GM19395 (cell line): ENCODE results near the gene KLK11.
"Not testable (repeated sequence)": the region's sequence is repeated elsewhere in the genome, so short reads cannot be mapped to it uniquely, and the experiment has no call there.

Source experiments
- ATAC-seq: cut with Tn5 transposase; IDR thresholded peaks from one replicate; pipeline ENCODE4 v1.9.1; 2021; ENCODE audit warnings: mild to moderate bottlenecking, moderate library complexity; ENCODE audit not compliant: unreplicated experiment

KLK11 gene

DNA sequence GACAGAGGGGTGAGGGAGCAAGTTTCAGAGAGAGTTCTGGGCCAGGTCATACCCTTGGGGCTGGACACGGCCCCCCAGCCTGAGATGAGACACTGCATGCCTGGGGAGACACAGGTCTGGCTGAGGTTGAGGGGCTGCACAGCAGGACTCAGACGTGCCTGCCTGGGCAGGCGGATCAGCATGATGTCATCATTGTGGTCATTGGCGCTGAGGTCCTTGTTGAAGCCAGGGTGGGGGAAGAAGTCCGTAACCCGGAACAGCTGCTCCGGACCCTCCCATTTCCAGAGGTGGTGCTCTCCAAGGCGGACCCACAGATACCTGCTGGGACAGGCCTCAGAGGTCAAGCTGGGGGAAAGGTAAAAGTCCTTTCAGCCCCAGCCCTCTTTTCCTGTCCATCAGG, 20.0 kb downstream of the KLK11 start:
- ATAC-seq = no peak

GRCh38 chr19:51005248-51005647, 21.2 kb downstream of the KLK11 start:
- no peak for ATAC-seq

DNA sequence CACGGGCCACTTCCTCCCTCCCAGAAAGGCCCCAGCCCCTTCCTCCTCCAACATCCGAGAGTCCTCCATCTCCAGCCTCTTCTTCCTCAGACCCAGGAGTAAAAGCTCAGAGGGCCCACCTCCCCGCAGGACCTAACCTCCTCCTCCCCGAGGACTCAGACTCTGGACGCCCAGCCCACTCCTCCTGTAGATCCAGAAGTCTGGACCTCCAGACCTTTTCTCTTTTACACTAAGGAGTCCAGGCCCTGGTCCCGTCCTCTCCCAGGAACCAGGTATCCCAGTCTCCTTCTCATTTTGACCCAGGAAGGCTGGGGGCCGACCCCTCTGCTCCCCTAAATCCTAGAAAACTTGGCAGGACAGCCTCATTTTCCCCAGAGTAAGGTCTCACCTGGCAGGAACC, 23.1 kb downstream of the KLK11 start:
- no peak for ATAC-seq

DNA sequence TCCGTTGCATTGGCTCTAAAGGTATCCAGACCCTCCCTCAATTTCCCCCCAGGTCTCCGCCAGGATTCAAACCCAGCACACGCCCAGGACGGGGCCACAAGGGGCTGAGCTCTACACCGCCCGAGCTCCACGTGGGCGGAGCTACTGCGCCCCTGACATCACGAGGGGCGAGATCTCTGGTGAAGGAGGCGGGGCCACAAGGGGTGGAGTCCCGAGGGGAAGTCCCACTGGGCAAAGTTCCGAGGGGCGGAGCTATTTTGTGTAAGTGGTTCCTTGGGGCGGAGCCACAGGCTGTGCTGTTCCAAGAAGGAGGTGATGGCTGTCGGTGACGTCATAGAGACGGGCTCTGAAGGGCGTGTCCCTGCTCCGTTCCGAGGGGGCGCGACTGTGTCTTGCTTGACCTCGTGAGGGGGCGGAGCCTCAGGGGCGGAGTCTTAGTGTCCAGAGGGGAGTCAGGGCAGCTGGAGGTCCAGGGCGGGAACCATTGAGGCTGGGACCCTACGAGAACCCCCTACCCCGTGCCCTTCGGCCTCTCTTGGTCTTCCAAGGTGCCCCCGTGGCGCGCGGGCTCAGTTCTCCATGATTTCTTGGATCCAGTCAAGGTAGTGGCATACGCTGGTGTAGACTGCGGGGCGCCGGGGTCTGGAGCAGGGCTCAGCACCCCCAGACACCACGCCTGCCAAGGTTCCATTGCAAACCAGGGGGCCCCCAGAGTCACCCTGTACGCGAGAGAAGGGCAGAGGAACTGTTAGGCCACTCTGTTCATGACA, 23.7 kb downstream of the KLK11 start:
- no peak for ATAC-seq

GRCh38 chr19:51002089-51002532, 24.3 kb downstream of the KLK11 start:
- ATAC-seq = no peak

GRCh38 chr19:51001515-51001914, 24.9 kb downstream of the KLK11 start, which contains the start of gene KLK8:
TSS of gene KLK8 (minus strand) at chr19:51001604. CDS start at chr19:51001167, 437 bp downstream.
- ATAC-seq = no peak

DNA sequence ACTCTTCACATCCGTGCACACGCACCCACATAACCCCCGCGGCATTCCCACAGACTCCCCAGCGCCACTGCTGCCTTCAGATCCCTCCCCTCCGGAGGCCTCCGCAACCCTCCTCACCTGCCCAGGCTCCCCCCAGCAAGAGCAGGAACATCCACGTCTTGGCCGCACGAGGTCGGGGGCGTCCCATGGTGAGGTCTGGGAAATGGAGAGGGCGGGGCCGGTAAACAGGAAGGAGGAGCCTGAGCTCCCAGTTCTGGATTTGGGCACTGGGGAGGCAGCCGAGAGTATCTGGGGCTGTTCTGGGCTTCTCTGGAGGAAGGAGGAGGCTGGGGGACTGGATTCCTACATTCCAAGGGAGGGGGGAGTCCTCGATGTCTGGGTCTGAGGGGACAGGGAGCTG, 25.4 kb downstream of the KLK11 start:
- ATAC-seq = no peak

DNA sequence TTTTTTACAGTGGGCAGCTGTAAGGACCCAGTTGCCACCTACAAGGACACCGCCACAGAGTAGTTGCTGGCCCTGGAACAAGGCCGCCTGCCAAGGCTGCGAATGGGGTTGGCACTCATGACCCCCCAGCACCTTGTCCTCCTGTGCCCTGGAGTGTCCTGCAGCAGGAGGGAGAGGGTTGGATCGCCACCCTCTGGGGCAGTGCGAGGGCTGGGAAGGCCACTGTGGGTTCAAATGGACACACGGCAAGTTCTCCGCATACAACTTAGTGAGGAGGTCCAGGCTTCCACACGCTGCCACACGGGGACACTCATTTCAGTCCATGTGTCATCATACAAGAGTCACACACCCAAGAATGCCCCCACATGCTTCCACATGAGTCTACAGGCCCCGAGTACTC, 26.0 kb downstream of the KLK11 start:
- no peak for ATAC-seq

- no peak for ATAC-seq
Observed at GRCh38 chr19:50998686-50999085, 27.7 kb downstream of the KLK11 start.

DNA sequence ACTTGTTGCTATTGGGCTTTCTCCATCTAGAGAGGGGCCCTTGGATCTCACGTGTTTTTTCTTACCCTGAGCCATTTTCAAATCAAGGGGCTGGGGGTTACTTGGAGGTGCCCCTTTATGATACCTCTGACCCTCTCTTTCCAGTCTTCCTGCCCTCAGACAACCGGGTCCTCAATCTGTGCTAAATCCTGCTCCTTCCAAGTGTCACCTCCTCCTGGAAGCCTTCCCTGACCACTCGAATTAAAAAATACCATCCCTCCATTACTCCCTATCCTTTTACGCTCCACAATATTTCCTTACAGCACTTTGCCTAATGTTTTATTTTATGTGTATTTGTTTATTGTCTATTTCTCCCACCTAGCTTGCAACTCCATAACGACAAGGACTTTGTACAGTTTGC, 28.4 kb downstream of the KLK11 start:
- ATAC-seq = no peak

GRCh38 chr19:50994129-50994528, 32.3 kb downstream of the KLK11 start:
- ATAC-seq = no peak

- no peak for ATAC-seq
Observed at GRCh38 chr19:50992666-50993035, 33.8 kb downstream of the KLK11 start.

DNA sequence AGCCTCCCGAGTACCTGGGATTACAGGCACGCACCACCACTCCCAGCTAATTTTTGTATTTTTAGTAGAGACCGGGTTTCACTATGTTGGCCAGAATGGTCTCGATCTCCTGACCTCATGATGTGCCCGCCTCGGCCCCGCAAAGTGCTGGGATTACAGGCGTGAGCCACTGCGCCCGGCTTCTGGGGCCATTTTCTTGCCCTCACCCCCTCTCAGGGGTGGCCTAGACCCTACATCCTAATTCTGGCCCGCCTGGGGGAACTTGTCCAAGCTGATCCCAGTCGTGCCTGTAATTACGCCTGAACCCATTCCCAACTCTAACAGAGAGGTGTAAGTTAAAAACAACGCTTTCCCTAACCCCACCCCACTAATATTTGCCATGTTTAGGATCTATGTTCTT, 42.0 kb downstream of the KLK11 start:
- not testable (repeated sequence) for ATAC-seq

- no peak for ATAC-seq
Observed at GRCh38 chr19:50983625-50984292, 42.7 kb downstream of the KLK11 start, which contains the start of gene KLK7. TSS of gene KLK7 (minus strand) at chr19:50983917. CDS start at chr19:50982399, 1,518 bp downstream.

DNA sequence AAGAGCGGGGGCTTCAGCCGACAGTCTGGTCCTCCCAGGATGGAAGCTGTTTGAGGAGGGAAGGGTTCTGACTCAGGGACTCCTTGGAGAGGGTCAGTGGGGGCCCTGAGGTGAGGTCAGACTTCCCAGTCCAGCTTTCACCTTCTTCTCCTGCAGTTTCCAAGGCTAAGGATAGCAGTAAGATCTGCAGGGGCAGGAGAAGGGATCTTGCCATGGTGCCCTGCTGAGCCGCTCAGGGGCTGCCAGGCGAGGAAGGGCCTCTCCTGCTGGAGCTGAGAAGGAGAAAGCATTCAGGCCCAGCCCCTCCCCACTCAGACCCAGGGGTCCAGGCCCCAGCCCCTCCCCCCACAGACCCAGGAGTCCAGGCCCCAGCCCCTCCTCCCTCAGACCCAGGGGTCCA, 44.2 kb downstream of the KLK11 start:
- ATAC-seq = no peak

GRCh38 chr19:50981587-50982146, 44.7 kb downstream of the KLK11 start:
- ATAC-seq = no peak

- no peak for ATAC-seq
Observed at GRCh38 chr19:50980208-50980607, 46.2 kb downstream of the KLK11 start.

DNA sequence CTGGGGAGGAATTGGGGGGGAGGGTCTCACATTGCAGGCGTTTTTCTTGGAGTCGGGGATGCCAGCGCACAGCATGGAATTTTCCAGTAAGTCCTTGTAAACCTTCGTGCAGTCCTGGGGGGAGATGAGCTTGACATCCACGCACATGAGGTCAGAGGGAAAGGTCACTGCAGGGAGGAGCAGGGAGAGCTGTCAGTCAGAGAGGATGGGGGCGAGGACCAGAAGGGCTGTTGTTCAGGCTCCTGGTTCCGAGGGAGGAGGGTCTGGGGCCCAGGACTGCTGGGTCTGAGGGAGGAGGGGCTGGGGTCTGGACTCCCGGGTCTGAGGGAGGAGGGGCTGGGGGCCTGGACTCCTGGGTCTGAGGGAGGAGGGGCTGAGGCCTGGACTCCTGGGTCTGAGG, 46.7 kb downstream of the KLK11 start:
- ATAC-seq = no peak

GRCh38 chr19:50978772-50979390, 47.5 kb downstream of the KLK11 start:
- no peak for ATAC-seq

GRCh38 chr19:50977626-50978025, 48.8 kb downstream of the KLK11 start:
- no peak for ATAC-seq

DNA sequence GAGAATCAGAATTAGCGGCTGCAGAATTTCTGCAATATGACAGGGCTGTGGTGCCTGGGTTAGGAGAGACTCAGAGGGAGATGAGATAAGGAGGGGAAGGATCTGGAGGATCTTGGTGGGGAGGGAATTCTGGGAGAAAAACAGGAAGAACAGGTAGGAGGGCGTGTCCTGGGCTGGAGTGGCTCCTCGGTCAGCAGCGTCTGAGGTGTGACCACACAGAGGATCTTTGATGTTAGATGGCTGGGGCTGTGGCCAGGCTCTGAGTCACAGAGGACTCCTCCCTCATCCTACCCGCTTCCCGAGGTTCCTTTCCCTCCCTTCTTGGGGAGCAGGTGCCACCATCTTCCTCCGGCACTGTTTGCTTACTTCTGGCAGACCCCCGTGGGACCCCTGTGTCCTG, 50.6 kb downstream of the KLK11 start:
- ATAC-seq = no peak
